ENCODE measurements around the gene MAFG.

The MAFG gene

GRCh38 chr17:81869221-81870130 lies 58.1 kb downstream of the MAFG start:
- peaks cover 58% of the 10 kb centered on the region for H3F3A ChIP-seq (ENCODE audit: insufficient read depth)
- no peaks in the 10 kb centered on the region for H3K9me3 ChIP-seq (ENCODE audit: insufficient read depth, low read length)
- H3K4me2 ChIP-seq (ENCODE audit: low read depth, low read length, poor library complexity, severe bottlenecking): peak overlapping the region; percentile 89
- peak overlapping the region; percentile 64 for H3K4me3 ChIP-seq (ENCODE audit: insufficient read depth, low read length, poor library complexity, severe bottlenecking)
- TF ChIP-seq EZH2phosphoT487 (conservative IDR thresholded peaks at IDR 0.05; ENCODE audit: low read length): no peak
- TF ChIP-seq CTCF (IDR thresholded peaks at IDR 0.05; ENCODE audit: insufficient read depth, low read length, poor library complexity, severe bottlenecking): peak; percentile 93
- H2AFZ ChIP-seq (ENCODE audit: low read depth, low read length, severe bottlenecking): no peak overlapping the region
- H3K9me2 ChIP-seq (replicated peaks; ENCODE audit: insufficient read depth, low read length): no peaks in the 10 kb centered on the region
- peak overlapping the region; percentile 93 for H3K9ac ChIP-seq (ENCODE audit: low read length)
- H3K27ac ChIP-seq (ENCODE audit: low read depth, low read length): peak overlapping the region; percentile 87
- H3K79me2 ChIP-seq (ENCODE audit: insufficient read depth, low read length): peaks cover 21% of the 10 kb centered on the region
- H3K27me3 ChIP-seq (ENCODE audit: low read length): no peaks in the 10 kb centered on the region
- 0 out of 2 replicates have a peak, but pooled peaks cover 4% of the 10 kb centered on the region for H3K36me3 ChIP-seq (ENCODE audit: low read length)
- no peaks in the 10 kb centered on the region; the same call in 1 of the 2 replicates for H4K20me1 ChIP-seq (ENCODE audit: low read depth, low read length)

GRCh38 chr17:81868674-81869220 lies 58.8 kb downstream of the MAFG start:
- TF ChIP-seq CTCF (IDR thresholded peaks at IDR 0.05; ENCODE audit: insufficient read depth, low read length, poor library complexity, severe bottlenecking): no peak
- no peak for TF ChIP-seq EZH2phosphoT487 (conservative IDR thresholded peaks at IDR 0.05; ENCODE audit: low read length)
- H3K36me3 ChIP-seq (ENCODE audit: low read length): 0 out of 2 replicates have a peak, but pooled peaks cover 4% of the 10 kb centered on the region
- H3K27me3 ChIP-seq (ENCODE audit: low read length): no peaks in the 10 kb centered on the region
- H4K20me1 ChIP-seq (ENCODE audit: low read depth, low read length): no peaks in the 10 kb centered on the region; the same call in 1 of the 2 replicates
- no peaks in the 10 kb centered on the region for H3K9me3 ChIP-seq (ENCODE audit: insufficient read depth, low read length)
- H3K9me2 ChIP-seq (replicated peaks; ENCODE audit: insufficient read depth, low read length): no peaks in the 10 kb centered on the region
- peak overlapping the region; percentile 89 for H3K4me2 ChIP-seq (ENCODE audit: low read depth, low read length, poor library complexity, severe bottlenecking)
- peak overlapping the region; percentile 87; the same call in 1 of the 2 replicates for H3K27ac ChIP-seq (ENCODE audit: low read depth, low read length)
- H3K9ac ChIP-seq (ENCODE audit: low read length): peak overlapping the region; percentile 93; the same call in 1 of the 2 replicates
- peaks cover 51% of the 10 kb centered on the region for H3F3A ChIP-seq (ENCODE audit: insufficient read depth)
- no peak overlapping the region for H2AFZ ChIP-seq (ENCODE audit: low read depth, low read length, severe bottlenecking)
- H3K79me2 ChIP-seq (ENCODE audit: insufficient read depth, low read length): peaks cover 21% of the 10 kb centered on the region
- no peak overlapping the region for H3K4me3 ChIP-seq (ENCODE audit: insufficient read depth, low read length, poor library complexity, severe bottlenecking)

All from SU-DHL-6 (cell line).